SU-DHL-6 (cell line): ENCODE results near the gene MYO7B.

Experiments
- H2AFZ ChIP-seq: fragments of 200-600 bp; sonication (generic); 2 replicates; pipeline ENCODE4 v1.6.1; 2014; ENCODE audit warnings: low read depth, mild to moderate bottlenecking, moderate library complexity, mixed read lengths, antibody characterized with exemption, low read length; ENCODE audit not compliant: severe bottlenecking
- H3F3A ChIP-seq: fragments of 200-600 bp; shearing (Covaris generic); 2 replicates; pipeline ENCODE4 v1.6.0; 2016; ENCODE audit warnings: antibody characterized with exemption, mild to moderate bottlenecking; ENCODE audit not compliant: insufficient read depth
- H3K27ac ChIP-seq: fragments of 200-600 bp; sonication (generic); 2 replicates; pipeline ENCODE4 v1.5.1; 2016; ENCODE audit warnings: low read depth, mild to moderate bottlenecking, low read length, moderate library complexity, mixed read lengths
- H3K27me3 ChIP-seq: fragments of 200-600 bp; sonication (generic), shearing (Covaris generic); 2 replicates; pipeline ENCODE4 v1.6.0; 2014; ENCODE audit warnings: mild to moderate bottlenecking, low read length
- H3K36me3 ChIP-seq: fragments of 200-600 bp; sonication (generic); 2 replicates; pipeline ENCODE4 v1.6.1; 2014; ENCODE audit warnings: mild to moderate bottlenecking, low read length, mixed read lengths
- H3K4me2 ChIP-seq: fragments of 300-600, 200-600 bp; shearing (Covaris generic), sonication (generic); 2 replicates; pipeline ENCODE4 v1.6.0; 2014; ENCODE audit warnings: low read length, low read depth, mild to moderate bottlenecking; ENCODE audit not compliant: poor library complexity, severe bottlenecking
- H3K4me3 ChIP-seq: fragments of 200-600 bp; sonication (generic); 2 replicates; pipeline ENCODE4 v1.5.1; 2014; ENCODE audit warnings: antibody characterized with exemption, low read length, mild to moderate bottlenecking, mixed read lengths; ENCODE audit not compliant: insufficient read depth, poor library complexity, severe bottlenecking
- H3K79me2 ChIP-seq: fragments of 200-600 bp; sonication (generic); 2 replicates; pipeline ENCODE4 v1.6.1; 2014; ENCODE audit warnings: mild to moderate bottlenecking, low read length, moderate library complexity; ENCODE audit not compliant: insufficient read depth
- H3K9ac ChIP-seq: fragments of 200-600 bp; sonication (generic); 2 replicates; pipeline ENCODE4 v1.7.0; 2014; ENCODE audit warnings: mild to moderate bottlenecking, low read length
- H3K9me2 ChIP-seq: fragments of 200-600 bp; sonication (generic); replicated peaks from 2 replicates; pipeline ENCODE4 v1.6.1; 2014; ENCODE audit warnings: low read length; ENCODE audit not compliant: insufficient read depth
- H3K9me3 ChIP-seq: fragments of 200-600 bp; sonication (generic); 2 replicates; pipeline ENCODE4 v1.6.1; 2014; ENCODE audit warnings: low read length, mixed read lengths; ENCODE audit not compliant: insufficient read depth
- H4K20me1 ChIP-seq: fragments of 200-600 bp; sonication (generic); 2 replicates; pipeline ENCODE4 v1.6.1; 2014; ENCODE audit warnings: low read depth, mild to moderate bottlenecking, antibody characterized with exemption, low read length, moderate library complexity, mixed read lengths
- CTCF ChIP-seq: fragments of 200-600 bp; sonication (generic); IDR thresholded peaks from one replicate; pipeline ENCODE4 v1.5.1; 2017; ENCODE audit warnings: antibody characterized with exemption, mild to moderate bottlenecking, low read length, moderate library complexity; ENCODE audit not compliant: insufficient read depth, poor library complexity, severe bottlenecking
- EZH2phosphoT487 ChIP-seq: fragments of 200-600 bp; sonication (generic), shearing (Covaris generic); conservative IDR thresholded peaks from 2 replicates; pipeline ENCODE4 v1.6.1; 2018; ENCODE audit warnings: mild to moderate bottlenecking, antibody characterized with exemption, low read length, moderate library complexity, mixed read lengths

The MYO7B gene

GRCh38 chr2:127633556-127634065 lies 98.1 kb downstream of the MYO7B start:
- H3K27me3 ChIP-seq: no peaks in the 10 kb centered on the region
- H3K27ac ChIP-seq: no peak overlapping the region
- H3K9me3 ChIP-seq: no peaks in the 10 kb centered on the region
- H3K9ac ChIP-seq: no peak overlapping the region
- H2AFZ ChIP-seq: no peak overlapping the region
- no peaks in the 10 kb centered on the region for H4K20me1 ChIP-seq
- no peaks in the 10 kb centered on the region for H3K79me2 ChIP-seq
- H3K36me3 ChIP-seq: no peaks in the 10 kb centered on the region
- TF ChIP-seq EZH2phosphoT487 (no peak), CTCF (no peak)
- no peaks in the 10 kb centered on the region for H3K9me2 ChIP-seq
- H3K4me2 ChIP-seq: no peak overlapping the region
- no peaks in the 10 kb centered on the region for H3F3A ChIP-seq
- H3K4me3 ChIP-seq: no peak overlapping the region

- Histone ChIP-seq H3K36me3 (no peaks in the 10 kb centered on the region), H3K4me3 (no peak overlapping the region), H4K20me1 (no peaks in the 10 kb centered on the region), H3K9me3 (no peaks in the 10 kb centered on the region), H3K27me3 (no peaks in the 10 kb centered on the region), H3K9me2 (no peaks in the 10 kb centered on the region), H3K27ac (no peak overlapping the region), H3F3A (no peaks in the 10 kb centered on the region), H3K79me2 (no peaks in the 10 kb centered on the region), H3K4me2 (no peak overlapping the region), H2AFZ (no peak overlapping the region), H3K9ac (no peak overlapping the region)
- TF ChIP-seq CTCF: no peak
- TF ChIP-seq EZH2phosphoT487: no peak
These were observed 98.7 kb downstream of the MYO7B start for GRCh38 chr2:127634066-127634617.

- H3K9me2 ChIP-seq: no peaks in the 10 kb centered on the region
- no peak overlapping the region for H3K9ac ChIP-seq
- H4K20me1 ChIP-seq: no peaks in the 10 kb centered on the region
- H3K79me2 ChIP-seq: no peaks in the 10 kb centered on the region
- no peak overlapping the region for H2AFZ ChIP-seq
- H3K36me3 ChIP-seq: no peaks in the 10 kb centered on the region
- no peak overlapping the region for H3K4me2 ChIP-seq
- no peak overlapping the region for H3K4me3 ChIP-seq
- H3F3A ChIP-seq: no peaks in the 10 kb centered on the region
- no peak overlapping the region for H3K27ac ChIP-seq
- no peaks in the 10 kb centered on the region for H3K27me3 ChIP-seq
- TF ChIP-seq EZH2phosphoT487 (no peak), CTCF (no peak)
- H3K9me3 ChIP-seq: no peaks in the 10 kb centered on the region
These were observed 99.3 kb downstream of the MYO7B start for GRCh38 chr2:127634626-127635379.
